PFSK-1 (cell line): Measurements from ENCODE around the gene HES4.

Experiments used
- FOXP2 ChIP-seq: optimal IDR thresholded peaks from 2 replicates; pipeline ENCODE3; 2011; ENCODE audit warnings: borderline replicate concordance, control low read depth, inconsistent platforms; ENCODE audit not compliant: insufficient read depth; ENCODE audit errors: extremely low read length, extremely low read depth
- POLR2AphosphoS5 ChIP-seq: IDR thresholded peaks from 2 replicates; pipeline ENCODE4 v1.6.1; 2012; ENCODE audit warnings: low read depth, mild to moderate bottlenecking, control low read depth, low read length, moderate library complexity
- SIN3A ChIP-seq: IDR thresholded peaks from 2 replicates; pipeline ENCODE4 v1.6.1; 2012; ENCODE audit warnings: mild to moderate bottlenecking, low read length, moderate library complexity, borderline replicate concordance; ENCODE audit not compliant: insufficient read depth
- TAF1 ChIP-seq: IDR thresholded peaks from 2 replicates; pipeline ENCODE4 v1.6.1; 2012; ENCODE audit warnings: low read length, control low read depth, borderline replicate concordance; ENCODE audit not compliant: insufficient read depth
- TF ChIP-seq, protein P1 (sequence below), 2 experiments: IDR thresholded peaks; 2 replicates each; pipeline versions ENCODE4 v1.6.1 to v1.8.0; 2011 to 2012; ENCODE audit warnings: low read depth in 2 of 2, low read length in 2 of 2, control low read depth in 1 of 2, inconsistent platforms in 1 of 2, mild to moderate bottlenecking in 1 of 2, moderate library complexity in 1 of 2; ENCODE audit not compliant: insufficient read depth in 1 of 2

The HES4 gene

DNA sequence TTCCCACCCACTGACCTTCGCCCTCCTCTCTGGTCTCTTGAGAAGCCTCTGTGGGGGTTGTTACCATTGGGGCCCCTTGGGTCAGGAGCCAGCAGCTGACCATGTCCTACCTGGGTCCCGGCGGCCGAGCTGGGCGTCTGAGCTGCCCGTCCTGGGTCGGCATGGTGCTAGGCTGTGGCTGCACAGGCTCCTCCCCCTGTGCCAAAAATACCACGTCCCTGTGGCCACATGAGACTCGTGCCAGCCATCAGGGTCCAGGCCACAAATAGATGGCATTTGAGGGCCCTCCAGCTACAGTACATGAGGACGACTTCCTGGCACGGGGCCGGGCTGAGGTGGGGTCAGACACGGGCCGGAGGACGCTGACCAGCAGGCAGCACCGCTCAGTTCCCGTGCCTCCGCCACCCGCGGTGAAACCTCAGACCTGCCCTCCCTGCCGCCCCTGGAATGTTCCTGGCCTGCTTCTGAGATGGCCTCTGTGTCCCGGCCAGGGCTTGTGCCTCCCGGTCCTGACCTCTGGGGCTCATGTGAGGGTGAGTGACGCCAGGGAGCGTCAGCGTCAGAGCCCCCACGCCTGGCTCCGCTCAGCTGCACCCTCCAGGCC is 17.8 kb downstream of the HES4 start, which contains the start of gene PERM1:
PERM1 (minus strand) TSS at position 139 of the 604 bp plus-strand sequence. CDS start 1,064 bp downstream, outside the sequence.
- TF ChIP-seq TAF1 (no peak), FOXP2 (no peak), SIN3A (no peak), POLR2AphosphoS5 (no peak)
- TF ChIP-seq, protein P1, sequence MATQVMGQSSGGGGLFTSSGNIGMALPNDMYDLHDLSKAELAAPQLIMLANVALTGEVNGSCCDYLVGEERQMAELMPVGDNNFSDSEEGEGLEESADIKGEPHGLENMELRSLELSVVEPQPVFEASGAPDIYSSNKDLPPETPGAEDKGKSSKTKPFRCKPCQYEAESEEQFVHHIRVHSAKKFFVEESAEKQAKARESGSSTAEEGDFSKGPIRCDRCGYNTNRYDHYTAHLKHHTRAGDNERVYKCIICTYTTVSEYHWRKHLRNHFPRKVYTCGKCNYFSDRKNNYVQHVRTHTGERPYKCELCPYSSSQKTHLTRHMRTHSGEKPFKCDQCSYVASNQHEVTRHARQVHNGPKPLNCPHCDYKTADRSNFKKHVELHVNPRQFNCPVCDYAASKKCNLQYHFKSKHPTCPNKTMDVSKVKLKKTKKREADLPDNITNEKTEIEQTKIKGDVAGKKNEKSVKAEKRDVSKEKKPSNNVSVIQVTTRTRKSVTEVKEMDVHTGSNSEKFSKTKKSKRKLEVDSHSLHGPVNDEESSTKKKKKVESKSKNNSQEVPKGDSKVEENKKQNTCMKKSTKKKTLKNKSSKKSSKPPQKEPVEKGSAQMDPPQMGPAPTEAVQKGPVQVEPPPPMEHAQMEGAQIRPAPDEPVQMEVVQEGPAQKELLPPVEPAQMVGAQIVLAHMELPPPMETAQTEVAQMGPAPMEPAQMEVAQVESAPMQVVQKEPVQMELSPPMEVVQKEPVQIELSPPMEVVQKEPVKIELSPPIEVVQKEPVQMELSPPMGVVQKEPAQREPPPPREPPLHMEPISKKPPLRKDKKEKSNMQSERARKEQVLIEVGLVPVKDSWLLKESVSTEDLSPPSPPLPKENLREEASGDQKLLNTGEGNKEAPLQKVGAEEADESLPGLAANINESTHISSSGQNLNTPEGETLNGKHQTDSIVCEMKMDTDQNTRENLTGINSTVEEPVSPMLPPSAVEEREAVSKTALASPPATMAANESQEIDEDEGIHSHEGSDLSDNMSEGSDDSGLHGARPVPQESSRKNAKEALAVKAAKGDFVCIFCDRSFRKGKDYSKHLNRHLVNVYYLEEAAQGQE (IDR thresholded peaks at IDR 0.05; ENCODE audit: insufficient read depth in 1 of 2, low read depth in 2 of 2, low read length in 2 of 2) = no peak

DNA sequence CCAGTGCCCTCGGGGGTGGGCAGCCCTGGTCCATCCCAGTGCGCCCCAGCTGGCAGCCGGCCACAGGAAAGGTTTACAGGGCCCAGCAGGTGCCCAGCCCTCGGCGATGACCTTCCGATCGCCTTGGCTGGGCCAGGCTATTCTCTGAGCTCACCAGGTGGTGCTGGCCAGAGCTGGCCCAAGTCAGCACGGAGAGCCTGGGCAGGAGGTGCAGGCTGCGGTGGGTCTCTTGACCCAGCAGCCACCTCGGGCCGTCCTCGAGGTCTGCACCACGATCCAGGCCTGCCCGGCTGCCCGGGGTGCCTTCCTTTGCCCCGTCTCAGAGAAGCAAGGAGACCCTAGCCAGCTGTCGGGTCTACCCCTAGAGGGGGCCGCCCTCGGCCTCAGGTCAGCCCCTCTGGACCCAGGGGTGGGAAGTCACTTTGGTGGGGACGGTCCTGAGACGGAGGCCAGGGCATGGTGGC is 18.4 kb downstream of the HES4 start:
- TF ChIP-seq POLR2AphosphoS5 = no peak
- TF ChIP-seq TAF1 = no peak
- no peak for TF ChIP-seq SIN3A
- TF ChIP-seq, protein P1 (IDR thresholded peaks at IDR 0.05; ENCODE audit: insufficient read depth in 1 of 2, low read depth in 2 of 2, low read length in 2 of 2) = no peak
- no peak for TF ChIP-seq FOXP2

DNA sequence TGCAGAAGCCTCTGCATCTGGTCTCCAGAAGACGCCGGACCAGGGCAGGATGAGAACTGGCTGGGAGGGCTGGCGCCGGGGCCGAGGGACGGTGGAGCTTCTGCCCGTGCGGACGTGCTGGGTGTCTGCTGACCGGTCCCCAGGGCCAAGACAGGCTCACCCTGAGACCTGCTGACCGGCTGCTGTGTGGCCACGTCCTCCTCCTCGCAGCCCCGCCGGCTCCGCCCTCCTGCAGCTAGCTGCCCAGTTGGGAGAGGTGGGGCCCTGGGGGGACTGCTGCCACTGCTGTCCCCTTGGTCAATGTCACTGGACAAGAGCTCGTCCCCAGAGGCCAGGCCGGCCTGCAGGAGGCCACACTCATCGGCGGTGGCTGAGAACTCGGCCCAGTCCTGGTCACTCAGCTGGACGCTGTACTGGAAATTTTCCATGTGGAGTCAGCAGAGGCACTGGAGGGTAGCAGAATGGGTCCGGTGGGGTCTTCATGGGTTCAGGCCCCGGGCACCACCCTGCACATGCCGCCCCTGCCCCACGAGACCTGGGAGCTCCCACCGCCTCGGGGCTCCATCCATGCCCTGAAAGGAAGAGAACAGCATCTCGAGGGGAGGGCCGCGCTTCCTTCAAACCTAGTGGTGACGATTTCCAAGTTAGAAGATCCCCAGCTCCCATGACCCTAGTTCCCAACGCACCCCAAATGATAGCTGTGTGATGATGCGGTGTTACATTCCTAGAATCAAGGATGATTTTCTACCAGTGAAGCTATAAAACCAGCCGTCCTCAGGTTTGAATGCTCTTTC is 19.1 kb downstream of the HES4 start:
- TF ChIP-seq FOXP2 = no peak
- no peak for TF ChIP-seq SIN3A
- TF ChIP-seq, protein P1 (IDR thresholded peaks at IDR 0.05; ENCODE audit: insufficient read depth in 1 of 2, low read depth in 2 of 2, low read length in 2 of 2) = no peak
- TF ChIP-seq TAF1 = no peak
- TF ChIP-seq POLR2AphosphoS5 = no peak

DNA sequence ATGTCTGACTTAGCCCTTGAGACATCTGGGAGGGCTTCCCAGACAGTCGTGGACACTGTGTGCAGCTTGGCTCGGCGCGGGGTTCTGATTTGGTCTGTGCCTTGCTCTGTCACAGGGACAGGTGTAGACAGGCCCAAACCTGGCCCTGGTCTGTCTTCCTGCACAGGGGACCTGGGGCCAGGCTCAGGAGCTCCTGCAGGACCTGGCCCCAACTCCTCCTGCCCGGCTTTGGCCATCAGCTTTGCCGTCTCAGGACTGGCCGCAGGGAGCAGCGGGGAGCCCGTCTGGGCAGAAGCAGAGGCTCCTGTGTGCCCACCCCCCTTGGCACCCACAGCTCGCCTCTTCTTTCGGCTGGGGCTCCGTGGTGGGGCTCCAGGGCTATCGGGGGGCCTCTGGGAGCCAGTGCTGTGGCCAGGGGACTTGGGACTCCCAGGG is 19.7 kb downstream of the HES4 start:
- TF ChIP-seq TAF1 = no peak
- TF ChIP-seq, protein P1 (IDR thresholded peaks at IDR 0.05; ENCODE audit: insufficient read depth in 1 of 2, low read depth in 2 of 2, low read length in 2 of 2) = no peak
- no peak for TF ChIP-seq SIN3A
